Stimulated activated CD8-positive, alpha-beta memory T cell treated with anti-CD3 and anti-CD28 coated beads, Interleukin-7, amount 100 ng/mL, for 48 hours (primary cell): ENCODE data around the gene FYN.

Experiments
- DNase-seq, 2 donors: peaks; one replicate each; pipeline ENCODE4 v3.0.0-alpha.2; 2020; ENCODE audit warnings: low read depth in 1 of 2; ENCODE audit errors: extremely low read depth in 1 of 2

The FYN gene

DNA sequence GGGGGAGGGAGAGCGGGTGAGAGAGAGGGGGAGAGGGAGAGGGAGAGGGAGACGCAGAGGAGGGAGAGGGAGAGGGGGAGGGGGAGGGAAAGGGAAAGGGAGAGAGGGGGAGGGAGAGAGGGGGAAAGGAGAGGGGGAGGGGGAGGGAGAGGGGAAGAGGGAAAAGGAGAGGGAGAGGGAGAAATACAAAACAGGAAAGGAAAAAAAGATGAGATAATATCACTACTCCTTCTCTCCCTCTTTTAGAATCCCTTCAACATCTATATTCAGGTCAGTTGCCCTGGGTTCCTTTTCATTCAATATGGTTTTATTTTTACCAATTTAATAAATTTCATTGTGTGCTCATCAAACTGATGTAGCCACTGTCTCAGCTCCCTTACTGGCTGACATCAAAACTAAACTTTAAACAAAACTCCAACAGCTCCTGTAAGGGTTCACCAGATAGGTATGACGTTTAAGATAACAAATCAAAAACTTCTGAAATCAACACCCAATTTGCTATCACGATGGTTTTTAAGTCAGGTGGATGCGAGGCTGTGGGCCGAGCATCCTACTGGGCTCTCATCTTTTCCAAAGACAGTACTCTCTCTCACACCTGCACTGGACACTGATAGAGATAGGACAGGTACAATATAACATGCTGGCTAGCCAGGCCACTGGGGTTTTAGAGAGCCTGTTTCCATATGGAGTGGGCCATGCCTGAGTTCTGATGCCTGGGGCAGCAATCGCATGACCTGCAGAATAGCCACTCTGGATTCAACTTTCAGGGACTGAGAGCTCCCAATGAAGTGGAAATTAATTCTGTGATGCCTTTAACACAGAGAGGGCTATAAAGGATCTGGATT is 99.5 kb downstream of the FYN start:
- DNase-seq: no peak

DNA sequence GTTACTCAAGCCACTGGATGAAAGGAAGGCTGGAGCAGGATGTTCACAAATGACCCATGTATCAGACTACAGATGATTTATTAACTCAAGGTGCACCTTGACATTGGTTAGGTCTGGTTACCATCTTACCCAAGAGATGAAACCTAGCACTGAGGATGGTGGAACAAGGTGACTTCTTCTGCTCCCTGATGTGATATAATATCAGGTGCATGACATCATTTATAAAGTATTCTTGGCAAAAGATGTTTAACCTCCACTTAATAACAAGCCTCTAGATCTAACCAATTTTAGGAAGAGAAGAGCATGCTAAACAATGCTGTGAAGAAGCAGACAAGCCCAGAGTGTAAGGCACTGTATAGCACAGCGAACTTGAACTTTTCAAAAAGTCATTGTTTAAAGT is 100.9 kb downstream of the FYN start:
- DNase-seq: no peak

DNA sequence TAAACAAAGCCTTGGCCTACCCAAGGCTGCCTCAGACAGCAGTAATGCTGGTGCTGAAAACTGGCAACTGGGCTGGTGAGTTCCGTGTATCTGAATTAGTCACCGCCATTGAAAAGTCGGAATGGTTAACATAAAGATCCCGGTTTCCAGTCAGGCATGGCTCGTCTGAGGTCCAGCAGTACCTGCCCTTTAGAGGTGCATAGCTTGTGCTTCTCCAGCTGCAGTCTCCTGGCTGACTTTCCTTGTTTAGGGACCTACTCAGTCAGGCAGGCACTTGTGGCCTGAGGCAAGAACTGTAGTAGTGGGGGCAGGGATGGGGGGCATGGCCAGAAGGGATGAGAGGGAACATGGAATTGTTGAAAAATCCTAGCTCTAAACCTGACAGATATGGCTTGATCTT is 101.6 kb downstream of the FYN start:
- no peak for DNase-seq

DNA sequence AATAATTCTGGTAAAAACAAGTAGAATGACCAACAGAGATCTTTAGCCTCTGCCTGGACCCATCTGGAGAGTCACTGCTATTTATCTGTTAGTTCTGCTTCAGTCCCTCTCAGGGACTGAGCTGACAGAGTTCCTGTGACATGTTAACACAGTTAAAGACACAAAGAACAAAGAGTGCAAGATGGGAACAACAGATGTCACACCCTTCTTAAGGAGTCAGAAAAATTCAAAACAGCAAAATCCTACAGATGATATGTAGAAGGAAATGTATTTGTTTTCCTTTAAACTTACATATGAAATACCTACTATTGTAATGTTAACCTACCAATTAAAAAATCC is 102.2 kb downstream of the FYN start:
- no peak for DNase-seq

DNA sequence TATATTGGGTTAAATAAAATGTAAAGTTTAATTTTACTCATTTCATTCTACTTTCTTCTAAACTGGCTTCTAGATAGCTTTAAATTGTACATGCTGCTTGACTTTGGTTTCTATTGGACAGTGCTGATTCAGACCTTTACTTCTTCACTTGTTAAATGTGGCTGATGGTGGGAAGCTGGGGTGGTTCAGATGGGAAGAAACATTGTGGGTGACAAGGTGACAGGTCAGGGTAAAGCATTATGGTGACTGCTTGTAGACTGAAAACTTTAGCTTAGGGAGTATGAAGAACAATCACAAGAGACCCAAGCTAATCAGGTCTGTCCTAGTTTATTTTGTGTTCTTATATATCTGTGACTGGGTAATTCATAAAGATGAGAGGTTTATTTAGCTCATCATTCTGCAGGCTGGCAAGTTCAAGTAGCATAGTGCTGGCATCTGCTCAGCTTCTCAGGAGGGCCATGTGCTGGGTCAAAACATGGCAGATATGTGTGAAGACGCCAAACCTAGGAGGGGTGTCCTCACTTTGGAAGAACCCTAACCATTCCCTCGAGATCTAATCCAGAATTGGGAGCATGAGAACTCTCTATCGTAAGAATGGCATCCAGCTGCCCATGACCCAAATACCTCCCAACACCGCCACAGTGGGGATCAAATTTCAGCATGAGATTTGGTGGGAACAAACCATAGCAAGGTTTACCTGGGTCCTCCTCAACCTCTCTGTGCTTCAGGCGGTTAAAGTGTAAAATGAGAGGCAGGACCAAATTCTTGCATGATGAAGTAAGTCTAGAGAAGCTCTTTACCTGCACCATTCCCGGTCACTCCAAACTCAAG is 102.8 kb downstream of the FYN start:
- no peak for DNase-seq

DNA sequence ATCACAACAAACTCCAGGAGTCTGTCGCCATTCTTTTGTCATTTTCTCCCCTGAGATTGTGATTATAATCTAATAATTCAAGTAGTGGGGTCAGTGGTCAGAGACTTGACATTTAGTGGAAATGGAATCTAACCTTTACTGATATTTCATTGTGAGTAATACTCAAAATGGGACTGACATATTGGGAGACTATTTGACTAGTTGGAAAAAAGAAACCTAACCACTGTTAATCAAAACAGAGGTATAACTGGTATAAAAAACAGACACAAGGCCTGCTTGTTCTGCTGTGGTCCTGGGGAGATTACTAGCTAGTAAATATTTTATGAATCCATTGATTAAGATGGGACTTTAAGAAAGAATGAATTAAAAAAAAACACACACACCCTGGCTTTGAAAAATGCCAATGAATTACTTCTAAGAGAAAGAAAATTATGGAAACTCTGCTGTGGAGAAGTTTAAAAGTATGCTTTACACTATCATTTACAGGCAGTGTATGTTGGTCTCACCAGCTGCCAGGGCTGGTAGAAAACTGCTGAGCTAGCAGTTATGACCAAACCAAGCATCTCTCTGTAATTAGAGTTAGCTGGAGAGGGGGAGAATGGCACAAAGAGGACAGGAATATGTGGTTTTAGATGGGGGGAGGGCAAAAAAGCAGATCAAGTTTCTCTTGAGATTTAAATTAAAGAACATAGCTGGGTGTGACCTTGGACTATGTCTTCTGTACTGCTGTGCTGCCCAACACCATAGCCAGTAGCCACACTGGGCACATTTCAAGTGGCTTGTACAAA is 103.7 kb downstream of the FYN start:
- no peak for DNase-seq

DNA sequence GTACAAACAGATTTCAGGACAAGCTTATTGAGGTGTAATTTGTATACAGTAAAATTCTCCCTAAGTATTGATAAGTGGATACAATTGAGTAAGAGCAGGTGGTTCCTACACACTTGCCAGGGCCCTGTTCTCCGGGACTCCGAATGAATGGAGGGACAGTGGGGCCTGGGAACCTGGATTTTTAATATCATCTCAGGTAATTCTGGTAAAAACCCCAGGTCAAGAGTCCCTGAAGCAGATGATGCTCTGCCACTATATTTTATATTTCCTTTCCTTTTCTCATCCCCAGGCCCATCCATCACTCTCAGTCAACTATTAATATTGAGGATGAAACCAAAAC is 104.9 kb downstream of the FYN start:
- no peak for DNase-seq

DNA sequence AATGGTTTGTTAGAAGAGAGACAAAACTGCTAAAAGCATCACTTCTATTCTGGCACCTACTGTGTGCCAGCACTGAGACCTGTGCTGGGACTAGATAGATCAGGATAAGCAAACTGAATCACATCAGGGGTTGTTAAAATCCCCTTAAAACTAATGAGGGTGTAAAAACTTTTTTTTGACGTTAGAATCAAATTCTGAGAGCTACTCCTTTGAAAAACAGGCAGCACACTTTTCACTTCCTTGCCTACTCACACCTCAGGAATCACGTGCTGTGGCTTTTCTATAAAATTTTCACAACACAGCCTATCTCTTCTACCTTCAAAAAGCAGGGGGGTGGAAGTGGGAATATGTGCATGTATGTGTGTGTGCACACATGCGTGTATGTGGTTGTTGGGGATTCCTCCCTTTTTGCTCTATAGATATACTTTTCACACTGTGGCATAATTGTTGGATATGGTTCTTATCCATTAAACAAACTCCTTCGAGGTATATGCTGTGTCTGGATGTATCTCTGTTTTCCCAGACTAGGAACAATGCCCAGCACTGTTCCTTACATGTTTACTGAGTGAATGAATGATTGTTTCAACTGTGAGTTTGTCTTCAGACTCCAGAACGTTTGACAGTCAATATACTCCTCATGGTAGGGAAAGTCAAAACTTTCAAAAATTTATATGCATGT is 105.4 kb downstream of the FYN start:
- DNase-seq: no peak

DNA sequence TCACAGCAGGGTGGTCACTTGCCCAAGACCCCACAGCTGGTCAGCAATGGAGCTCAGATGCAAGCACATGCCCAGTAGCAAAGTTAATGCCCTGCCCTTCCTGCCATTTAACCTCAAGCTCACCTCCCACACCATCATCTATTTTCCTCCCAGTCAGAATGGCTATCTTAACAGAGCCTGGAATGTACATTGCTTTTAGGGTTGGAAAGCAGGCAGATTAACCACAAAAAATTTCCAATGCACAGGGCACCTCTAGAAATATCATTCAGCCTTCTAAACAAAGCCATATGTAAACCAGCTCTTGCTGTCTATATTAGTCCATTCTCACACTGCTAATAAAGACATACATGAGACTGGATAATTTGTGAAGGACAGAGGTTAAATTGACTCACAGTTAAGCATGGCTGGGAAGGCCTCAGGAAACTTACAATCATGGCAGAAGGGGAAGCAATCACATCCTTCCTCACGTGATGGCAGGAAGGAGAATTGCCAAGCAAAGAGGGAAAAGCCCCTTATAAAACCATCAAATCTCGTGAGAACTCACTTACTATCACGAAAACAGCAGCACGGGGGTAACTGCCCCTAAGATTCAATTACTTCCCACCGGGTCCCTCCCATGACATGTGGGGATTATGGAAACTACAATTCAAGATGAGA is 106.9 kb downstream of the FYN start:
- no peak for DNase-seq

DNA sequence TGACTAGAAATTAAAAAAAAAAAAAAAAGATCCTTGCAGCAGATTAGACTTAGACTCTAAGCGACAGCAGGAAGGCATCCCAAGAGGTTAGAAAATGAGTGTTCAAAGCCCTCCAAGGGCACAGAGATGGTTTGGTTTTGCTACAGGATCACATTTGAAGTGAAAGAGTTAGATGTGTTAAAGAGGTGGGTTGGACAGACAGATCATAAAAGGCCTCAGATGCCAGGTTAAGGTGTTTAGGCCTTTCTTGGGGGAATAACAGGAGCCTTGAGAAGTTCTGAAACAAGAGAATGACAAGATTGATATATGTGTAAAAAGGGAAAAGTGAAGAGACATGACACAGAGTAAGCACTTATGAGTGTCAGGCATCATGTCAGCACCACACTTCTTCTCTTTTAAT is 107.5 kb downstream of the FYN start:
- DNase-seq: no peak

DNA sequence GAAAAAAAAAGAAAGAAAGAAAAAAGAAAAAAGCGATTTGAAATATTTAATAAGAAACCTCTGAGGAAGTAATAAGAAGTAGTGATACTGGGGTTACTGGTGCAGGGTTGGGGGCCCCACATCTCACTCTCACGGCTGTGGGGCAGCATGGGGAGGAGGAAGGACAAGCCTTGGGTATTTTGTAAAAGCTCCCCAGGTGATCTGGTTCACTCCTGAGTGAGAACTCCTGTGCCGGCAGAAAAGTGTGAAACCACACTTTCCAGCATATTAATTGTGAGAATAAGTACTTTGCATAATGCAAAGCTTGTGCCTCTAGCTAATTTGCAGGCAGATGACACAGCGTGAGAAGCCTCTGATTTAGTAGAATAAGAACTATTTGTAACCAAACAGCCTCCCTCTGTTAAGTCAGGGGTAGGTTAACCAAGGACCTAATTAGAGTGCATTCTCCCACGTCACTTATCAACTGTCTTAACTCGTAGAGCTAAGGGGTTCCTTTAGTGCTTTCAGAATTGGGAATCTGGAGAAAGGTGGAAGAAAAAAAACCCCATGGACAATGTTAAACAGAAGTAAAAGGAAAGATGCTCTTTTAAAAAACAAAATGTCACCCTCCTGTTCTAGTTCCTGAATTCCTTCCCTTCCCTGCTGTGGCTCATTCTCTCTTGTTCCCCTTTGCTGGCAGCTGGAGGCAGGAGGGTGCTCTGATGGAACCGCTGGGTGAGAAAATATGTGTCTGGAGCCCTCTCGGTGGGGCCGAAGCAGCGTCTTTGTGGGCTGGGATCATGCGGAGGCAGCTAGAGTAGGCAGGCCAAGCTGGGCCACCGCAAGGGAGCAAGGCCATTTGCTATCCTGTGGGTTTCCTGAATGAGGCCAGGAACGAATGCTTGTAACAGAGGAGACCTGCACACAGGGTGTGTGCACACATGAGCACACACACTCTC is 108.7 kb downstream of the FYN start:
- DNase-seq: peak in 1 of 2 donors; percentile 61

DNA sequence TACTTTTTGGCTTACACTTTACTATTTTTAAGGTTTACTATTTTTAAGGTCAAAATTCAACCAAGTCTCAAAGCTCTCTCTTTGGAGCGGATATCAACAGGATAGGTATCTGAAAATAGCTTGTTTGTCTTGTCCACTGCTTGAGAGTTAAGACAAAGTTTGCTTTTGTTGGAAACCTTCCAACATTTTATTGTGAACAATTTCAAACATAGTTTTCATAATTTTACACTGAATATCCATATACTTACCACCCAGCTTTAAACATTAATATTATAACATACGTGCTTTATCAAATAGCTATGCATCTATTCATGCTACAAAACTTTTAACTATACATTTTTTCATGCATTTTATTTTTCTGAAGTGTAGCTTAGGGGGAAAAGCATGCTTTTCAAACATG is 109.9 kb downstream of the FYN start:
- no peak for DNase-seq

DNA sequence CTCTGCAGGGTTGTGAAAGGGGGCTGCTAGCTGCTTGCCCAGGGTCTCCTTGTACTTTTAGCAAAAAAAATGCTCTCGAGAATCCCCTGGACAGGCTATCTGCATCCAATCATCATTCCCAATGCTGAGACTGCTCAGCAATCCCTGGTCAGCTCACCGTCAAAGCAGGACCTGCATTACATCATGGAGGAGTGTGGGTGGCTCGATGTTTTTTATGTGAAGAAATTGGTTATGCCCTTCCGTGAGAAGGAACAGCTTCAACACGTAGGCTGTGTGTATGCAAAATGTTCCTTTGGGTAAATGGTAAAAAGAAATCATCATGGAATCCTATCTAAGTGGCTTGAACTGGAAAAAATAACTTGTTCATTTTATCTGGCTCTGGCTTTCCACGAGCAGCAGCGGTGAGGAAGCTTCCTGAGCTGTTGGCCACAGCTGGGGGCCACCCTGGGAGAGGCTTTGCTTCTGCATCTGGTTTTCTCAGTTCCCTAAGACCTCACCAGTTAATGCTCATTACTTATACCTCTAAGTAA is 111.4 kb downstream of the FYN start:
- DNase-seq: peak in 1 of 2 donors; percentile 57

DNA sequence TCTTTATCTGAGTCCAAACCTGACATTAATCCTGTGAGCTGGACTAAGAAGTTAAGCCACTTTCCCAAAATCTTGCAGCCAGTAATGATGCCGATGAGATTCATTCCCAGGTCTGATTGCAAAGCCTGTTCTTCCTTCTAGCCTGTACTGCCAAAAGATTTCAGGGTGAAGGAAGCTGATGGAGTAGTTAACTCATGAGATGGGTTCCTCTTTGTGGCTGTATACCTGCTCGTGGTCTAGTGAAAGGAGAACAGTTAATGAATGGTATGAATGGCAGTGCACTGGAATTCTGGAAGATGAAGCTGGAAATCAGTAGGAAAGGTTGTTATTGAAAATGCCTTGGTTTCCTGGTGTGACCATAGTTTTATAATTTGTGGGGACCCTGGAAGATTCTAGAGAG is 112.0 kb downstream of the FYN start:
- DNase-seq: no peak

DNA sequence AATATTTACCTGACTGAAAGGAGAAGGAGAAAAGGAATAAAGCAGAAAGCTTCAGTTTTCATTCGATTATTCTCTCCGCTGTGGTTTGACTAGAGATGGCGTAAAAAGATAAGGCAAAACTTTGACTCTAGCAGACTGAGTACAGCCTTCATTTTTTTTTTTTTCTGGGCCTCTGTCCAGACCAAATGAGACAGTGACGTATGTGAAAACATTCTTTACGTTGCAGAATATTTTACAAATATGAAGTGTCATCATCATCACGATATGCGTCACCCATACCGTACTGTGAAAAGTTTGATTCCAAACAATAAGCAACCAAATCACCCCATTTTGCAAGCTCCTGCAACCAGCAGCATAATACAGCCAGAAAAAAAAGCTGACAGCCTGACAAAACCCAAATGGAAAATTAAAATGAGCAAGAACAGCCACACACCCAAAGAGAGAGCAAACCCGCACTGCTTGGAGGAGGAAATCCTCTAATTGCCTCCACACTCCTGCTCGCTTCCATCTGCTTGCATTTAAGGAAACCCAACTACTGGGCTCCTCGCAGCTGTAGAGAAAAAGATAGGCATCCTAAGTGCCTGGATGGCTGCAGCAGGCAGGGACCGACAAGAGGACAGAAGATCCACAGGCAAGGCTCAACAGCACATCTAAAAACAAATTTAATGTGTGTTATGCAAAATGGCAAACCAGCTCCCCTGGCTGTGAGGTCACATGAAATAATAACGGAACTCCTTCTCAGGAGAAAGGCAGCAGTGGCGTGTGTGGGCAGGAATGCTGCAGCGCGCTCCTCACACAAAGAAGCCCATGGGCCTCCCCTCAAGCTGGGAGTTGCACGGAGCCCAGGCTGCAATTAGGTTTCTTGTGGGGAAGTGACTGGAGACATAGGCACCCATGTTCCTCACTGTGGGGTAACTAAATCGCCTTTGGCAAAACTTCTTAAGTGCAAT is 113.1 kb downstream of the FYN start:
- DNase-seq: no peak

DNA sequence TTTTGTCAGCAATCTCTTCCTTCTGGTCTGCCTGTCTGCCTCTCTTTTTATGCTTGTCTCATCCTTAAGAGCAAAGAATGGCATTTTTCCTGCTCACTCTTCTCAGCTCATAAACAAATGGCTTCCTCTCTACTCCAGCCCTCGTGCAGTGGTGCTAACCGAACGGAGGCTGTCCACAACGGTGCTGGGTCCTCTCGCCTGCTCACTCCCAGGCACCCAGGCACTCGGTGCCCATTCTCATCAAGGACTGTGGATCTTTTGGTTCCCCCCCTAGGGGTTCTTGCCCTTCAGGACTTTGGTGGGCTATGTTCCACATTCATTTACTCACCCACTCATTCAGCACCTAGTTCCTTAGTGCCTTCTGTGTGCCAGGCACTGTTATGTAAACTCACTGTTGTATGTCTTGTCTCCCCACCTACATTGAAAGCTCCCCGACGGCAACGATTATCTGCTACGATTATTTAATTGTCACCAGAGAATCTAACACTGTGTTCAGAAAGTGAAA is 113.9 kb downstream of the FYN start:
- no peak for DNase-seq

DNA sequence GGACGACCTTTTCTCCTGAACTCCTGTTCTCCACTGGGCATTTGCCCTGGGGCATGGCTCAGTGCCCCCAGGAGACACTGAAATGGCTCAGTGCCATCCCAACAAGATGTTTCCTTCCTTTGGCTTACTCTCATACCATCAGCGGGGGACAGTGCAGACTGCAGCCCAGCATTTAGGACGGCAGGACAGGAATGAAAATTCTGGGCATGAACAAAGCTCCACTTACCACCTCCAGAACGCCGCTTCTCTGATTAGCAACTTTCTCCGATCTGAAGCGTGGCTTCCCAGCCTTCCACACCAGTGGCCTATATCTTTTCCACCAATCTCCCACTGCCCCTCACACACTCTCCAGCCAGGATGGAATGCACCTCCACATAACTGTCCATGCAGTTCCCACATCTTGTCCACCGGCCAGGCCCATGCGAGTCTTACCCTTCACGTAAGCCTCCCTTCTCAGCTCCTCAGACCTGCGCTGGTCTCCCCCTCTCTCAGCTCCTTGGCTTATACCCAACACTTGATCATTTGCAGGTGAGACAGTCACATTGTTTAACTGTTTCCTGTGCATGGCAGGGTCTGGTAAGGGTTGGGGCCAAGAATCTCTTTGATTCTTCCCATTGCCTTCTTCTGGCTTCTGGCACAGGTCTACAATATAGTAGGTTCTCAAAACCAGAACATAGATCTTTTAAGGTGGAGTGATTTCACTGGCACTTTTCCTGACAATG is 114.5 kb downstream of the FYN start:
- DNase-seq: no peak
